SK-N-SH (cell line): Measurements from ENCODE around the gene SETD3.

Experiments used
- EP300 ChIP-seq, 2 experiments: IDR thresholded peaks; 2 replicates each; pipeline versions ENCODE4 v1.4.0 to v1.6.1; 2012; ENCODE audit warnings: borderline replicate concordance in 1 of 2, low read depth in 1 of 2, low read length in 1 of 2
- EZH2phosphoT487 ChIP-seq: fragments of 200-600 bp; sonication (generic); IDR thresholded peaks from 2 replicates; pipeline ENCODE4 v1.6.1; 2017; ENCODE audit warnings: low read depth, mixed run types, mild to moderate bottlenecking, antibody characterized with exemption, moderate library complexity, borderline replicate concordance
- FOXM1 ChIP-seq: IDR thresholded peaks from 2 replicates; pipeline ENCODE4 v1.4.0; 2012; ENCODE audit warnings: low read depth, mild to moderate bottlenecking
- GABPA ChIP-seq: IDR thresholded peaks from 2 replicates; pipeline ENCODE4 v1.4.0; 2012; ENCODE audit warnings: low read depth, mild to moderate bottlenecking
- GATA2 ChIP-seq: sonication (generic); formaldehyde crosslinking; IDR thresholded peaks from 2 replicates; pipeline ENCODE4 v1.5.0; 2020; ENCODE audit warnings: mild to moderate bottlenecking, missing genetic modification reagents
- MXI1 ChIP-seq: IDR thresholded peaks from 2 replicates; pipeline ENCODE4 v1.6.1; 2012; ENCODE audit warnings: mild to moderate bottlenecking, low read depth, low read length, improper control_type of control experiment
- POLR2AphosphoS5 ChIP-seq: IDR thresholded peaks from 2 replicates; pipeline ENCODE4 v1.6.1; 2012; ENCODE audit warnings: low read depth, low read length
- RAD21 ChIP-seq: IDR thresholded peaks from 2 replicates; pipeline ENCODE4 v1.6.1; 2012; ENCODE audit warnings: mild to moderate bottlenecking, low read length
- SMC3 ChIP-seq: IDR thresholded peaks from 2 replicates; pipeline ENCODE4 v1.6.1; 2012; ENCODE audit warnings: low read depth, low read length, improper control_type of control experiment
- TCF12 ChIP-seq: IDR thresholded peaks from 2 replicates; pipeline ENCODE4 v1.4.0; 2012
- TF ChIP-seq, protein P1 (sequence below): fragments of 200-600 bp; sonication (generic); IDR thresholded peaks from 2 replicates; pipeline ENCODE4 v1.6.1; 2017; ENCODE audit warnings: antibody characterized with exemption, mild to moderate bottlenecking, moderate library complexity
- TF ChIP-seq, protein P2 (sequence below): IDR thresholded peaks from 2 replicates; pipeline ENCODE4 v1.4.0; 2012; ENCODE audit warnings: low read depth, borderline replicate concordance
- TF ChIP-seq, protein P3 (sequence below): IDR thresholded peaks from 2 replicates; pipeline ENCODE4 v1.6.1; 2012; ENCODE audit warnings: mild to moderate bottlenecking, low read depth, low read length, moderate library complexity
- TF ChIP-seq, protein P4 (sequence below): fragments of 150-350 bp; IDR thresholded peaks from 2 replicates; pipeline ENCODE4 v1.6.1; 2017; ENCODE audit warnings: antibody characterized with exemption, low read length, low read depth, borderline replicate concordance

DNA sequence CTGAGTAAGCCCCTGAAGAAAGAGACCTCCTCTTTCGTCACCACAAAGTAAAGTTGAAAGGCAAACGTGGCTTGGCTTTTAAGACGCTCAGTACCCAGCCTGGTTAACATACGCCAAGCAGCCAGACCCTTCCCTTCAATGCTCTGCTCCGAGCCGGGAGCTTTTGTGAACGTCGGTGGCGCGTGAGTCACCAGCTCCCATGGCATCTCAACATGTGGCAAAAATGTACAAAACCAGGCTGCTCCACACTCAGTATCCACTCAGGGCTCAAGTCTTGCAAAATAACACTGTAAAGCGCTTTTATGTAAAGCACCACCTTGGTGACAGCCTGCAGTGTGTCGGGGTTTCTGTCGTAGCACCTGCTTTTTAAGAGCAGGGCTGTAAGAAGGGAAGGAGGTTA, 89.0 kb downstream of the SETD3 start:
- TF ChIP-seq GABPA (no peak), EZH2phosphoT487 (no peak), EP300 (IDR thresholded peaks at IDR 0.05; ENCODE audit: borderline replicate concordance in 1 of 2, low read depth in 1 of 2, low read length in 1 of 2) (no peak), SMC3 (no peak), POLR2AphosphoS5 (no peak), TCF12 (no peak), FOXM1 (no peak), RAD21 (no peak), MXI1 (no peak), GATA2 (CRISPR knock-in tag) (no peak)
- TF ChIP-seq, protein P1, sequence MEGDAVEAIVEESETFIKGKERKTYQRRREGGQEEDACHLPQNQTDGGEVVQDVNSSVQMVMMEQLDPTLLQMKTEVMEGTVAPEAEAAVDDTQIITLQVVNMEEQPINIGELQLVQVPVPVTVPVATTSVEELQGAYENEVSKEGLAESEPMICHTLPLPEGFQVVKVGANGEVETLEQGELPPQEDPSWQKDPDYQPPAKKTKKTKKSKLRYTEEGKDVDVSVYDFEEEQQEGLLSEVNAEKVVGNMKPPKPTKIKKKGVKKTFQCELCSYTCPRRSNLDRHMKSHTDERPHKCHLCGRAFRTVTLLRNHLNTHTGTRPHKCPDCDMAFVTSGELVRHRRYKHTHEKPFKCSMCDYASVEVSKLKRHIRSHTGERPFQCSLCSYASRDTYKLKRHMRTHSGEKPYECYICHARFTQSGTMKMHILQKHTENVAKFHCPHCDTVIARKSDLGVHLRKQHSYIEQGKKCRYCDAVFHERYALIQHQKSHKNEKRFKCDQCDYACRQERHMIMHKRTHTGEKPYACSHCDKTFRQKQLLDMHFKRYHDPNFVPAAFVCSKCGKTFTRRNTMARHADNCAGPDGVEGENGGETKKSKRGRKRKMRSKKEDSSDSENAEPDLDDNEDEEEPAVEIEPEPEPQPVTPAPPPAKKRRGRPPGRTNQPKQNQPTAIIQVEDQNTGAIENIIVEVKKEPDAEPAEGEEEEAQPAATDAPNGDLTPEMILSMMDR = no peak
- TF ChIP-seq, protein P2, sequence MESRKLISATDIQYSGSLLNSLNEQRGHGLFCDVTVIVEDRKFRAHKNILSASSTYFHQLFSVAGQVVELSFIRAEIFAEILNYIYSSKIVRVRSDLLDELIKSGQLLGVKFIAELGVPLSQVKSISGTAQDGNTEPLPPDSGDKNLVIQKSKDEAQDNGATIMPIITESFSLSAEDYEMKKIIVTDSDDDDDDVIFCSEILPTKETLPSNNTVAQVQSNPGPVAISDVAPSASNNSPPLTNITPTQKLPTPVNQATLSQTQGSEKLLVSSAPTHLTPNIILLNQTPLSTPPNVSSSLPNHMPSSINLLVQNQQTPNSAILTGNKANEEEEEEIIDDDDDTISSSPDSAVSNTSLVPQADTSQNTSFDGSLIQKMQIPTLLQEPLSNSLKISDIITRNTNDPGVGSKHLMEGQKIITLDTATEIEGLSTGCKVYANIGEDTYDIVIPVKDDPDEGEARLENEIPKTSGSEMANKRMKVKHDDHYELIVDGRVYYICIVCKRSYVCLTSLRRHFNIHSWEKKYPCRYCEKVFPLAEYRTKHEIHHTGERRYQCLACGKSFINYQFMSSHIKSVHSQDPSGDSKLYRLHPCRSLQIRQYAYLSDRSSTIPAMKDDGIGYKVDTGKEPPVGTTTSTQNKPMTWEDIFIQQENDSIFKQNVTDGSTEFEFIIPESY = no peak
- TF ChIP-seq, protein P3, sequence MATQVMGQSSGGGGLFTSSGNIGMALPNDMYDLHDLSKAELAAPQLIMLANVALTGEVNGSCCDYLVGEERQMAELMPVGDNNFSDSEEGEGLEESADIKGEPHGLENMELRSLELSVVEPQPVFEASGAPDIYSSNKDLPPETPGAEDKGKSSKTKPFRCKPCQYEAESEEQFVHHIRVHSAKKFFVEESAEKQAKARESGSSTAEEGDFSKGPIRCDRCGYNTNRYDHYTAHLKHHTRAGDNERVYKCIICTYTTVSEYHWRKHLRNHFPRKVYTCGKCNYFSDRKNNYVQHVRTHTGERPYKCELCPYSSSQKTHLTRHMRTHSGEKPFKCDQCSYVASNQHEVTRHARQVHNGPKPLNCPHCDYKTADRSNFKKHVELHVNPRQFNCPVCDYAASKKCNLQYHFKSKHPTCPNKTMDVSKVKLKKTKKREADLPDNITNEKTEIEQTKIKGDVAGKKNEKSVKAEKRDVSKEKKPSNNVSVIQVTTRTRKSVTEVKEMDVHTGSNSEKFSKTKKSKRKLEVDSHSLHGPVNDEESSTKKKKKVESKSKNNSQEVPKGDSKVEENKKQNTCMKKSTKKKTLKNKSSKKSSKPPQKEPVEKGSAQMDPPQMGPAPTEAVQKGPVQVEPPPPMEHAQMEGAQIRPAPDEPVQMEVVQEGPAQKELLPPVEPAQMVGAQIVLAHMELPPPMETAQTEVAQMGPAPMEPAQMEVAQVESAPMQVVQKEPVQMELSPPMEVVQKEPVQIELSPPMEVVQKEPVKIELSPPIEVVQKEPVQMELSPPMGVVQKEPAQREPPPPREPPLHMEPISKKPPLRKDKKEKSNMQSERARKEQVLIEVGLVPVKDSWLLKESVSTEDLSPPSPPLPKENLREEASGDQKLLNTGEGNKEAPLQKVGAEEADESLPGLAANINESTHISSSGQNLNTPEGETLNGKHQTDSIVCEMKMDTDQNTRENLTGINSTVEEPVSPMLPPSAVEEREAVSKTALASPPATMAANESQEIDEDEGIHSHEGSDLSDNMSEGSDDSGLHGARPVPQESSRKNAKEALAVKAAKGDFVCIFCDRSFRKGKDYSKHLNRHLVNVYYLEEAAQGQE = no peak
- TF ChIP-seq, protein P4, sequence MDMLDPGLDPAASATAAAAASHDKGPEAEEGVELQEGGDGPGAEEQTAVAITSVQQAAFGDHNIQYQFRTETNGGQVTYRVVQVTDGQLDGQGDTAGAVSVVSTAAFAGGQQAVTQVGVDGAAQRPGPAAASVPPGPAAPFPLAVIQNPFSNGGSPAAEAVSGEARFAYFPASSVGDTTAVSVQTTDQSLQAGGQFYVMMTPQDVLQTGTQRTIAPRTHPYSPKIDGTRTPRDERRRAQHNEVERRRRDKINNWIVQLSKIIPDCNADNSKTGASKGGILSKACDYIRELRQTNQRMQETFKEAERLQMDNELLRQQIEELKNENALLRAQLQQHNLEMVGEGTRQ = no peak
